Osteocyte (in vitro differentiated cells): Measurements from ENCODE around the gene ACP3. TPM values are rescaled to one million over a fixed set of nuclear protein-coding genes. Genes with fewer than 3 reads are reported as not detected.

Experiments used
- DNase-seq: peaks from one replicate; pipeline ENCODE4 v3.0.0; 2021; ENCODE audit warnings: mixed read lengths; ENCODE audit not compliant: unreplicated experiment; ENCODE audit errors: extremely low spot score
- H3K27ac Mint-ChIP-seq: one replicate; pipeline ENCODE4 v1.8.0; 2021; ENCODE audit warnings: mild to moderate bottlenecking, mixed read lengths; ENCODE audit not compliant: unreplicated experiment
- H3K27me3 Mint-ChIP-seq: one replicate; pipeline ENCODE4 v1.8.0; 2021; ENCODE audit warnings: mixed read lengths; ENCODE audit not compliant: unreplicated experiment
- H3K36me3 Mint-ChIP-seq: one replicate; pipeline ENCODE4 v1.8.0; 2021; ENCODE audit warnings: mixed read lengths; ENCODE audit not compliant: unreplicated experiment
- H3K4me1 Mint-ChIP-seq: one replicate; pipeline ENCODE4 v1.8.0; 2021; ENCODE audit warnings: mixed read lengths; ENCODE audit not compliant: unreplicated experiment
- H3K4me3 Mint-ChIP-seq: one replicate; pipeline ENCODE4 v1.8.0; 2021; ENCODE audit warnings: mild to moderate bottlenecking, moderate library complexity, mixed read lengths; ENCODE audit not compliant: unreplicated experiment
- H3K9me3 Mint-ChIP-seq: one replicate; pipeline ENCODE4 v1.8.0; 2021; ENCODE audit warnings: mixed read lengths; ENCODE audit not compliant: unreplicated experiment
- total RNA-seq: library from RNA; stranded (reverse); gene quantifications from 2 replicates; pipeline ENCODE4 v1.2.1, GENCODE V29; 2021
- TF ChIP-seq, protein P1 (sequence below): fragments of 200-600 bp; sonication (generic); IDR thresholded peaks from 2 replicates; pipeline ENCODE4 v1.5.0; 2021; ENCODE audit warnings: antibody characterized with exemption, mild to moderate bottlenecking, moderate library complexity

The ACP3 gene
- total RNA-seq, 1 donor from 2014 or later = not detected

DNA sequence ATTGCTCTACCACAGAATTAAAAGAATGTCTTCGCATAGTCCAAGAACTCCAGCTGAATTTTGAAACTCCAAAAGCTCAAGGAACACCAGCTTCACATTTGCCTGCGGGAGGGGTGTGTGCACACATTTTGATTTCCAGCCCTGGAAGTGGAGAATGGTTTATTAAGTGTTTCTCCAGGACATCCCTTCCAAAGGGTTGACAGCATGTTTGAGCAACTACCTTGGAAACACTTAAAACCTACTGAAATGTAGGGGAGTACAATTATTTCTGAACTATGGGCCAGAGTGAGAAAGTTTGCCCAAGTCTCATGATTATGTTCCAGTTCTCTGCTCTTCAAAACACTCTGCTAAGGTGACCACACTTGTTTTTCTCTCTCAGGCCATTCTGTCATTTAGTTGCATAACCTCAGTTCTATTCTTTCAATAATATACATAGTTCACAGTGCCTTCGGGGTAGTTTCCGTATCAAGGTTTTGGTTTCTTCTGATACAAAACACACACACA lies 7.9 kb downstream of the ACP3 start:
- TF ChIP-seq, protein P1, sequence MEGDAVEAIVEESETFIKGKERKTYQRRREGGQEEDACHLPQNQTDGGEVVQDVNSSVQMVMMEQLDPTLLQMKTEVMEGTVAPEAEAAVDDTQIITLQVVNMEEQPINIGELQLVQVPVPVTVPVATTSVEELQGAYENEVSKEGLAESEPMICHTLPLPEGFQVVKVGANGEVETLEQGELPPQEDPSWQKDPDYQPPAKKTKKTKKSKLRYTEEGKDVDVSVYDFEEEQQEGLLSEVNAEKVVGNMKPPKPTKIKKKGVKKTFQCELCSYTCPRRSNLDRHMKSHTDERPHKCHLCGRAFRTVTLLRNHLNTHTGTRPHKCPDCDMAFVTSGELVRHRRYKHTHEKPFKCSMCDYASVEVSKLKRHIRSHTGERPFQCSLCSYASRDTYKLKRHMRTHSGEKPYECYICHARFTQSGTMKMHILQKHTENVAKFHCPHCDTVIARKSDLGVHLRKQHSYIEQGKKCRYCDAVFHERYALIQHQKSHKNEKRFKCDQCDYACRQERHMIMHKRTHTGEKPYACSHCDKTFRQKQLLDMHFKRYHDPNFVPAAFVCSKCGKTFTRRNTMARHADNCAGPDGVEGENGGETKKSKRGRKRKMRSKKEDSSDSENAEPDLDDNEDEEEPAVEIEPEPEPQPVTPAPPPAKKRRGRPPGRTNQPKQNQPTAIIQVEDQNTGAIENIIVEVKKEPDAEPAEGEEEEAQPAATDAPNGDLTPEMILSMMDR = no peak
- Mint-ChIP-seq H3K4me1 (no peaks in the 10 kb centered on the region), H3K36me3 (no peaks in the 10 kb centered on the region), H3K4me3 (no peak overlapping the region), H3K9me3 (no peaks in the 10 kb centered on the region), H3K27me3 (peaks cover 9% of the 10 kb centered on the region), H3K27ac (no peak overlapping the region)
- DNase-seq = no peak

DNA sequence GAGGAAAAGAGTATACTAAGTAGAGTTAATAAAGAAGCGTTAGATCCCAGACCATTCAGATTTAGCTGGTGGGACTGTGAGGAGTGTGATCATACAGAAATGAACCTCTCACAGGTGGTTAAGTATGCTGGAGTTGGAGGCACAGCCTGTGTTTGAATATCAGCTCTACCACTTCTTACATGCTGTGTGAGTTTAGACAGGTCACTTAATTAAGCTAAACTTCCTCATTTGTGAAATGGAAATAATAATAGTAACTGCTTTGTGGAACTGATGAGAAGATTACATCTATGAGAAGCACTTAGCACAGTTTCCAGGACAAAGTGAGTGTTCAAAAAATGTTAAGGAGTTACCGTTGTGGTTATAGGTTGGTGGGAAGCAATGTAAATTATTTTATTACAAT lies 8.4 kb downstream of the ACP3 start:
- Mint-ChIP-seq H3K9me3 (no peaks in the 10 kb centered on the region), H3K27ac (no peak overlapping the region), H3K27me3 (peaks cover 11% of the 10 kb centered on the region), H3K36me3 (no peaks in the 10 kb centered on the region), H3K4me3 (no peak overlapping the region), H3K4me1 (no peaks in the 10 kb centered on the region)
- TF ChIP-seq, protein P1 = no peak
- no peak for DNase-seq

DNA sequence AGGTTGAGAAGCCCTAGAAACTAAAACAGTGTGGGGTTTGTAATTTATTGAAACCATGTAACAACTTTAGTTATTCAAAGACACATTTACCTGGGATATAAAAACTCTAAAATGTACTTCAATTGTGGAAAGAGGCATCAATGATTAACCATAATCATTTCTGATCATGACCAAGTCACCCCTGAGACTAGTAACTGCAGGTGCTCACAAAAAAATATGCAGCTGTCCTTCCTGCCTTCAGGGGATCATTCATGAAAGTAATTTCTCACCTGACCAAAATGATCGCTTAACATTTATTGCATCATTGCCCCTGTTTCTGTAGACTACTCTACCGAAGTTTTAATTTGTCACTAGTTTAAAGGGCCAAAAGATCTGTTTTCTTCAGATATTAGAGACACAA lies 9.0 kb downstream of the ACP3 start:
- Mint-ChIP-seq H3K4me1 (no peaks in the 10 kb centered on the region), H3K27ac (no peak overlapping the region), H3K27me3 (peaks cover 11% of the 10 kb centered on the region), H3K9me3 (no peaks in the 10 kb centered on the region), H3K4me3 (no peak overlapping the region), H3K36me3 (no peaks in the 10 kb centered on the region)
- no peak for DNase-seq
- TF ChIP-seq, protein P1 = no peak

DNA sequence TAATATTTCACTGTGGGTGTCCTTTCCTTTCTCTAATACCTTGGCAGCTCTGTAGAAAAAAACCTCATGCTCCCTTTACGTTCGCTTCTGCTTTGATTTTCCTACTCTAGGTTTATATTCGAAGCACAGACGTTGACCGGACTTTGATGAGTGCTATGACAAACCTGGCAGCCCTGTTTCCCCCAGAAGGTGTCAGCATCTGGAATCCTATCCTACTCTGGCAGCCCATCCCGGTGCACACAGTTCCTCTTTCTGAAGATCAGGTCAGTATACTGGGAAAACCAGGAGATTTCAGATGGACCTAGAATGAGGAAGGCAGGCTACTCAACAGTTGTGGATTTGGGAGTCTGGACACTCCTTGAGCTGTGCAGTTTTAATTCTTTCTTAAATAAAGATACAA lies 14.9 kb downstream of the ACP3 start:
- H3K27ac Mint-ChIP-seq = no peak overlapping the region

DNA sequence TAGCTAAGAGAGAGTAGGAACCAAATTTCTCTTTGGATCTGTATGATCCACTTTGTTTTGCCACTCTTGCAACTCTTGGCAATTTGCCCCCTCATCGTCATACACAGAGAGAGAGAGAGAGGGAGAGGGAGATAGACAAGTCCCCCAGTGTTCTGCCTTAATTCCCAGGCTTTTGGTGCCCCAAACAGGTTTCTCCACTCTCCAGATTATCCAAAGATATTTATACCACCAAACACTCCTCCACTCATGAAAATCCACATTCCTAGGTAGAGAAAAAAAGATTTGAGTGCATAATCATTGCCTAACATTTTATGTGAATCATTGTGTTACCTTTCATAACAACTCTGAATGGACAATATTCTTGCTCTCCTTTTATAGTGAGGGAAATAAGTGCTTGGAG lies 15.3 kb downstream of the ACP3 start:
- no peaks in the 10 kb centered on the region for H3K4me1 Mint-ChIP-seq
- no peak for DNase-seq
- H3K4me3 Mint-ChIP-seq = no peak overlapping the region
- no peaks in the 10 kb centered on the region for H3K36me3 Mint-ChIP-seq
- TF ChIP-seq, protein P1 = no peak
- peaks cover 29% of the 10 kb centered on the region for H3K27me3 Mint-ChIP-seq
- no peak overlapping the region for H3K27ac Mint-ChIP-seq
- no peaks in the 10 kb centered on the region for H3K9me3 Mint-ChIP-seq

More for the DNA sequence above, 14.9 kb downstream of the ACP3 start:
- Mint-ChIP-seq H3K4me1 (no peaks in the 10 kb centered on the region), H3K9me3 (no peaks in the 10 kb centered on the region), H3K4me3 (no peak overlapping the region), H3K27me3 (peaks cover 25% of the 10 kb centered on the region), H3K36me3 (no peaks in the 10 kb centered on the region)
- TF ChIP-seq, protein P1 = no peak
- DNase-seq = no peak
